Head of caudate nucleus (tissue), 42 donors: ENCODE measurements around the gene RAB6B.
A peak's percentile ranks its signal among the peaks of the same experiment; 100 is the strongest.

ENCODE experiments used
- DNase-seq, 42 donors: peaks; one replicate each; pipeline versions ENCODE4 v3.0.0 to v3.0.0-alpha.2; 2020 to 2021; ENCODE audit warnings: mixed read lengths in 7 of 42
- intact Hi-C: fragments of 100-400 bp; cut with DNase I; formaldehyde crosslinking; loops from one replicate; pipeline ENCODE4 v1.15.0; 2022

The RAB6B gene

GRCh38 chr3:133933097-133934024 is 37.7 kb upstream of the RAB6B start:
- intact Hi-C loops: no loop called here
- peak in 5 of 42 donors; percentile 1 to 39 (median 12) for DNase-seq

- intact Hi-C loops: no loop called here
- DNase-seq: peak in 3 of 42 donors; percentile 13 to 25 (median 19)
These were observed 36.3 kb upstream of the RAB6B start for GRCh38 chr3:133932009-133932408.

- intact Hi-C loops: no loop called here
- DNase-seq: peak in 4 of 42 donors; percentile 18 to 30 (median 26)
These were observed 35.4 kb upstream of the RAB6B start for GRCh38 chr3:133931084-133931483.

GRCh38 chr3:133930341-133930933 is 34.8 kb upstream of the RAB6B start:
- DNase-seq: peak in 18 of 42 donors; percentile 25 to 73 (median 46)
- intact Hi-C loops: no loop called here

GRCh38 chr3:133928903-133929607 is 33.4 kb upstream of the RAB6B start:
- peak in 3 of 42 donors; percentile 19 to 38 (median 33) for DNase-seq
- intact Hi-C loops: loop anchor here (5.0 kb wide), 1 partner anchor 112 kb away; no protein-coding TSS in a partner anchor

GRCh38 chr3:133928136-133928893 is 32.6 kb upstream of the RAB6B start:
- intact Hi-C loops: loop anchor here (5.0 kb wide), 1 partner anchor 111 kb away; no protein-coding TSS in a partner anchor
- peak in 5 of 42 donors; percentile 20 to 44 (median 35) for DNase-seq

- intact Hi-C loops: loop anchor here (5.0 kb wide), 1 partner anchor 110 kb away; no protein-coding TSS in a partner anchor
- peak in 38 of 42 donors; percentile 26 to 88 (median 70) for DNase-seq
These were observed 31.9 kb upstream of the RAB6B start for GRCh38 chr3:133927540-133928066.

GRCh38 chr3:133926736-133927539 is 31.3 kb upstream of the RAB6B start:
- peak in 4 of 42 donors; percentile 32 to 54 (median 49) for DNase-seq

GRCh38 chr3:133925960-133926735 is 30.5 kb upstream of the RAB6B start:
- intact Hi-C loops: loop anchor here (5.0 kb wide), 1 partner anchor 109 kb away; no protein-coding TSS in a partner anchor

More at GRCh38 chr3:133926736-133927539, 31.3 kb upstream of the RAB6B start:
- intact Hi-C loops: loop anchor here (5.0 kb wide), 1 partner anchor 110 kb away; no protein-coding TSS in a partner anchor

GRCh38 chr3:133924041-133924440 is 28.4 kb upstream of the RAB6B start:
- intact Hi-C loops: no loop called here

More at GRCh38 chr3:133925960-133926735, 30.5 kb upstream of the RAB6B start:
- DNase-seq: peak in 2 of 42 donors; percentile 28 to 39

GRCh38 chr3:133921592-133921991 is 25.9 kb upstream of the RAB6B start:
- DNase-seq: no peak
- intact Hi-C loops: no loop called here

More at GRCh38 chr3:133924041-133924440, 28.4 kb upstream of the RAB6B start:
- DNase-seq: no peak

- intact Hi-C loops: no loop called here
- no peak for DNase-seq
These were observed 21.5 kb upstream of the RAB6B start for GRCh38 chr3:133917144-133917543.

GRCh38 chr3:133915685-133916658 is 20.3 kb upstream of the RAB6B start:
- DNase-seq: peak in 1 of 42 donors; percentile 13
- intact Hi-C loops: no loop called here

- DNase-seq: peak in 1 of 42 donors; percentile 37
- intact Hi-C loops: no loop called here
These were observed 19.3 kb upstream of the RAB6B start for GRCh38 chr3:133914839-133915600.
